NK-92 treated with Interleukin-12 subunit alpha and Interleukin-12 subunit beta, amount 100 ng/mL, for 24 hours (cell line): ENCODE data around the gene PKNOX2.

Experiments
- DNase-seq: peaks from one replicate; lab custom pipeline; 2025; lab: John Stamatoyannopoulos, UW

The PKNOX2 gene

DNA sequence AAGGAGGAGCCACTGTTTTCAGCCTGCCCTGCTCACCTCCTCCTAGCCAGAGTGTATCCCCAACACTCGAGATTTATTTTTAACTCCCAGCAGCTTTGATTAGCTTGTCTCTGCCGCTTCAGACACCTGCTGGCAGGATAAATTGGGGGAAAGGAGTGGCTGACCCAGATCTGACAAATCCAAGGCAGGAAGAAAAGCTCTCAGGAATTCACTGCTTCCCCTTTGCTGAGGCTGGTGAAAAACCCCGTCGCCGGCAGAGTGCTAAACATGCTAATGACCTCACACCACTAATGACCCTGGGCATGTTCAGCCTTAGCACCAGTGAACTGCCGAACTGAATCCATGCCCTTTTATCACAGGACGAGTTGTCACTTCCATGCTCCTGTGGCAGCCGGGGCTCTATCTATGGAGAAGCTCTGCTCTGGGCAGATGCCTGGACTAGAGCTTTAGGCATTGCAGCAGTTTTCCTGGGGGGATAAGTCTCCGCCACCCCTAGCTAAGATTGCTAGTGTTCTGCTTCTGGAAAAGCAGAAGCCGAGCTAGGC is 279.3 kb downstream of the PKNOX2 start:
- no peak for DNase-seq

DNA sequence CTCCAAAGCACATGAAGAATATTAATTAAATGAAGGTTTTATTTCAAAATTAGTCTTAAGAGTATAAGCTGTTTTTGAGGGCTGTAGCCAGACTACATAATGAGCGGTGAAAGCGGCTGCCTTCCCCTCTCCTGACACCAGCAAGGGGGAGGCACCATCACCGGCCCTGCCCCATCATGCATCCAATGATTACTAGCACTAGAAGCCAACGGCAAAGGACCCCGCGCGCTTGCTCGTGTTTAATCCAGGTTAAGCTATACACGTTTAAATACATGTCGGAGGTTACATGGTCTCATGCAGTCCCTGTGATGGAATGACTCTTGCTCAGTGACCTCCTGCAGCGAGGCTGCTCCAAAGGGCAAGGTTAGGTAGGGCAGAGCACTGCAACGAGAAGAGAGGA is 281.2 kb downstream of the PKNOX2 start:
- DNase-seq = no peak

- no peak for DNase-seq
Measured at GRCh38 chr11:125446279-125446678, 281.7 kb downstream of the PKNOX2 start.

DNA sequence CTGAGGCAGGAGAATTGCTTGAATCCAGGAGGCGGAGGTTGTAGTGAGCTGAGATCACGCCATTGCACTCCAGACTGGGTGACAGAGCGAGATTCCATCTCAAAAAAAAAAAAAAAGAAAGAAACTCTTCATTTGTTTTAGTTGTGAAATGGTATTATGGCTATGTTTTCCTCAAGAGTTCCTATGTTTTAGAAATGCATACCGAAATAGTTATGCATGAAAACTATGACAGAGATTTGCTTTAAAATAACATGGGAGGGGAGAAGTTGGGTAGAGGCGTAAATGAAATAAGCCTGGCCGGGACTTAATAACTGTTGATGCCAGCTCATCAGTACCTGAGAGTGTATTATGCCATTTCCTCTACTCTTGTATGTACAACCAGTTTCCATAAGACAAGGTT is 283.2 kb downstream of the PKNOX2 start:
- no peak for DNase-seq

DNA sequence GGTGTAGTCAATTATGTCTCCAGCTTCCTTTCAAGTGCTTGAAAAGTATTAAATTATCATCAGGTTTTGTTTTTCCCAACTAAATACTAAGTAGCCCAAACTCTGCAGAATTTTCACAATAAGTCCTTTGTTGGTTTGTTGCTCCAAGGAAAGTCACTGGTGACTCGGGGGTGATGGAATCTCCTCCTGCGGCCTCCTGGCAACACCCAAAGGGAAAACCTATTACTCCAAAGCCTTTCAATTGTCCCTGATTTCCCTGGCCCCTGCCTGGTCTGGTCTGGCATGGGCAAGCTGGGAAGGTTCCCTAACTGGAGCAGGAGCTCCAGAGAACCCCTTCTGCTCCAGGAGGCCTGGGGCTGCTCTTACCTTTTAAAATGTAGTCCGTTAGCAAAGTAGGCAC is 283.6 kb downstream of the PKNOX2 start:
- no peak for DNase-seq

GRCh38 chr11:125449565-125449964 is 285.0 kb downstream of the PKNOX2 start:
- DNase-seq = no peak

DNA sequence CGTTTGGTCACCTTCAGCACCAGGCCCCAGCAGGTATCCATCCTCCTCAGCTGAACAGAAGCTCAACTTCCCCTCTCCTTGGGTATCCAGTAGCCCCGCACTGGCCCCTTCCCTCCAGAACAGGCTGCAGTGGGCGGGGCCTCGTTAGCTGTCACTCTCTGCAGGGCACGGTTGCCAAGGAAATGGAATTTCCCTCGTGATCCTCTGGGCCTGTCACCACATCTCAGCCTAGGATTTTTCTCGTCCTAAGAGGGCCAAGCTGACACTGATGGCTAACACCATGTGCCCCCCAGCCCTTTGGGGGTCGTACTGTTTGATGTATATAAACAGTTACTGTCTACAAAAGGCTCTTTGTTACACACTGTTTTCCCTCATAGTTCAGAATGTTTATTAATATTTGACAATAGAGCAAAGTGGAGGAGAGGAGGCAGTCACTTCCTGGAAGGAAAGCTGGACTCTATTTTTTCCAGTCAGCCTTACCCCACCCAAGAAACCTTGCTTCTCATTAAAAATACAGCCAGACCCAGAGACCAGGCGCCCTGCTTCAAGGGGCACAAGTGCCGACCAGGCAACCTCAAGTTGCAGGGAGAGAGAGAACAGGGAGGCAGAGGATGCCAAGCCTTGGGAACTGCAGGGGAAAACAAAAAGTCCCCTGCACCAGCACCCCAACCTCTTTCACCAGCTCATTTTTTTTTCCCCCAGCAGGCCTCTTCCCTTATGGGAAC is 287.0 kb downstream of the PKNOX2 start:
- DNase-seq = no peak

GRCh38 chr11:125452125-125452470 is 287.5 kb downstream of the PKNOX2 start:
- DNase-seq = no peak

GRCh38 chr11:125454047-125454446 is 289.5 kb downstream of the PKNOX2 start:
- DNase-seq = no peak

- no peak for DNase-seq
Measured at GRCh38 chr11:125455851-125456250, 291.3 kb downstream of the PKNOX2 start.

DNA sequence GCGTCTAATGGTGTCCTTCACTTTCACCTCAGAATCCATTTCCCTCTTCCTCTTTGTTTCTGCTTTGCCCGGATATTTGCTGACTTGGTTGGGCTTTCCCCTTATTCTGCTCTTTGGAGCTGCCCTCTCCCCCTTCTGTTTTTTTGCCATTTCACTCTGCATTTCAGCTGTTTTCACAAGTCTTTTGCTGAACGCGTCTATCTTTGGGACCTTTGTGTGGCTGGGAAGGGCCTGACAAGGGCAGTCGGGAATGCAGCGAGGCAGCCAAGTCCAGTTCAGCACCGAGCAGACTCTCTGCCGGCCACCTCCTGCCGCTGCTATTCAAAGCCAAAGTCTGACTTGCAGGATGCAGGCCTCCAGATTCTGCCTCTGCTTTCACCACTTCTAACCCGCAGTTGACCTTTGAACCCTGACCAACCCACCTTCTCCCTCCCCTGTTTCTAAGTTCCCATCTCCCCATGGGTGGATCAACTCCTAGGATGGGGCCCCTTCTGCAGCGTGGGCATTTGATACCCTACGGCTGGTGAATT is 293.3 kb downstream of the PKNOX2 start:
- DNase-seq = no peak

GRCh38 chr11:125460275-125460674 is 295.7 kb downstream of the PKNOX2 start:
- no peak for DNase-seq

GRCh38 chr11:125463590-125464269 is 299.2 kb downstream of the PKNOX2 start:
- DNase-seq = no peak

GRCh38 chr11:125464270-125464662 is 299.7 kb downstream of the PKNOX2 start:
- DNase-seq = no peak

- no peak for DNase-seq
Measured at GRCh38 chr11:125464666-125465065, 300.1 kb downstream of the PKNOX2 start.

DNA sequence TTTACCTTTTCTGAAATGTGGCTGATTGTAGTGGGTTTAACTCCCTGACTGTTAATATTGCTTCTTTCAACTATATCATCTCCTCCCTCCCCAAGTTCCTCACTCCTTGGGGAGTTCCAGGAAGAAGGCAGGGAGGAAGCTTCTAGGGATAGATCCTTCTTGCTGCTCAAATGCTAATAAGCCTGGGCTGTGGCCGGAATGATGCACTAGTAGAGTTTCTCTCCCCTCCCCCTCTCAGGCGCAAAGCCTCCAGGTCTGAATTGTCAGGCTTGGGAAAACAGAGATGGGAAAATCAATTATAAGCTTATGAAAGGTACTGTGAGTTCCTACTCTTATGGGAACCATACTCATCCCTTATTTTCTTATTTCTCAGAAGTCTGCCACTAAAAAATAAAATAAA is 300.7 kb downstream of the PKNOX2 start:
- no peak for DNase-seq

- no peak for DNase-seq
Measured at GRCh38 chr11:125465701-125466100, 301.1 kb downstream of the PKNOX2 start.

GRCh38 chr11:125468025-125468424 is 303.5 kb downstream of the PKNOX2 start:
- DNase-seq = no peak

DNA sequence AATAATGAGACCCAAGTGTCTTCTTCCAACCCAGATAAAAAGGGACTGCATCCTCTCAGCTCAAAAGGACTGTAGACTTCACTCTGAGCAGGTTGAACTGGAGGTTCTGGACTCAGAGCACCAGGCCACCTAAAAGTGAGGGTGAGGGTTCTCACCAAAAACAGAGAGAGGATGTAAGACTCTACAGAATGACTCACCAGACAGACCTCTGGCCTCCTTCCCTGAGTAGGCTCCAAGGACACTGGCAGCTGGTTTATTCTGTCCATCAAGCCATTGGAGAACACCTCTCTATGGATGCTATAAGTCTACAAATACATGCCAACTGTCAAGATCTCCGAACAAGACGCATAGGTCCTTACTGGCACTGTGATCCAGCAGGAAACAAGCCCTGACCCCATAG is 304.3 kb downstream of the PKNOX2 start:
- DNase-seq = no peak

GRCh38 chr11:125470355-125470754 is 305.8 kb downstream of the PKNOX2 start:
- DNase-seq = no peak

GRCh38 chr11:125476721-125477120 is 312.2 kb downstream of the PKNOX2 start:
- DNase-seq = no peak

DNA sequence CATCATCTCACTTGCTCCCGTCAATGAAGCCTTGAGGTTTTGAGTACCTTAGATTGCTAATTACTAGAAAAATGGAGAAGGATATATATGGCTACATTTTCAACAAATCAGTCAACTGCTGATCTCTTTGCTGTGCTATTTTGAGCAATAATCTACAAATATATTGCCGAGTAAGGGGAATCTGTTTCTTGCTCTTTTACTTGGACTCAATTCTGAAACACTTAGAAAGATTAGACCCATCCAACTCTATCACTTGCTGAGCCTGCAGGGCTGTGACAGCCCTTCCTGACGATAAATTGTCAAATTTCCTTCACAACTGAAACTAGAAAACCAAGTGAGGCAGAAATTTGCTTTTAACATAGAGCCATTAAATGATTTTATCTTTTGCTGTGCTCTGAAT is 314.6 kb downstream of the PKNOX2 start:
- no peak for DNase-seq

GRCh38 chr11:125481531-125481930 is 317.0 kb downstream of the PKNOX2 start:
- DNase-seq = no peak
